CD4-positive, alpha-beta T cell treated with Interleukin-2 at 100 ng/mL for 4 hours (primary cell): ENCODE data around the gene SCARB1.

ENCODE experiments used
- DNase-seq: peaks from one replicate; pipeline ENCODE4 v3.0.0-alpha.2; 2020; ENCODE audit warnings: low spot score

SCARB1 gene

GRCh38 chr12:124745891-124746570 lies 117.6 kb downstream of the SCARB1 start:
- DNase-seq: no peak

GRCh38 chr12:124745465-124745890 lies 118.2 kb downstream of the SCARB1 start:
- no peak for DNase-seq

GRCh38 chr12:124744659-124745464 lies 118.8 kb downstream of the SCARB1 start:
- no peak for DNase-seq

GRCh38 chr12:124744273-124744640 lies 119.4 kb downstream of the SCARB1 start:
- no peak for DNase-seq

- DNase-seq: no peak
Measured at GRCh38 chr12:124743479-124744272, 120.0 kb downstream of the SCARB1 start.

GRCh38 chr12:124742678-124743077 lies 121.0 kb downstream of the SCARB1 start:
- no peak for DNase-seq

GRCh38 chr12:124742111-124742510 lies 121.6 kb downstream of the SCARB1 start:
- DNase-seq: no peak

GRCh38 chr12:124741211-124741610 lies 122.5 kb downstream of the SCARB1 start:
- DNase-seq: no peak

- DNase-seq: no peak
Measured at GRCh38 chr12:124740691-124741137, 123.0 kb downstream of the SCARB1 start.

GRCh38 chr12:124739953-124740561 lies 123.6 kb downstream of the SCARB1 start:
- DNase-seq: no peak

GRCh38 chr12:124738636-124739467 lies 124.8 kb downstream of the SCARB1 start:
- no peak for DNase-seq

GRCh38 chr12:124737772-124738635 lies 125.7 kb downstream of the SCARB1 start:
- DNase-seq: no peak

- no peak for DNase-seq
Measured at GRCh38 chr12:124737040-124737419, 126.6 kb downstream of the SCARB1 start.

GRCh38 chr12:124736115-124737039 lies 127.3 kb downstream of the SCARB1 start:
- DNase-seq: no peak

GRCh38 chr12:124734224-124734788 lies 129.4 kb downstream of the SCARB1 start:
- no peak for DNase-seq

- DNase-seq: no peak
Measured at GRCh38 chr12:124733086-124733485, 130.6 kb downstream of the SCARB1 start.

- DNase-seq: no peak
Measured at GRCh38 chr12:124732275-124733075, 131.2 kb downstream of the SCARB1 start.

GRCh38 chr12:124731869-124732268 lies 131.8 kb downstream of the SCARB1 start:
- DNase-seq: no peak
